ENCODE data around the gene DMKN. TPM values are rescaled to one million over a fixed set of nuclear protein-coding genes. Genes with fewer than 3 reads are reported as not detected.

Gene DMKN, protein sequence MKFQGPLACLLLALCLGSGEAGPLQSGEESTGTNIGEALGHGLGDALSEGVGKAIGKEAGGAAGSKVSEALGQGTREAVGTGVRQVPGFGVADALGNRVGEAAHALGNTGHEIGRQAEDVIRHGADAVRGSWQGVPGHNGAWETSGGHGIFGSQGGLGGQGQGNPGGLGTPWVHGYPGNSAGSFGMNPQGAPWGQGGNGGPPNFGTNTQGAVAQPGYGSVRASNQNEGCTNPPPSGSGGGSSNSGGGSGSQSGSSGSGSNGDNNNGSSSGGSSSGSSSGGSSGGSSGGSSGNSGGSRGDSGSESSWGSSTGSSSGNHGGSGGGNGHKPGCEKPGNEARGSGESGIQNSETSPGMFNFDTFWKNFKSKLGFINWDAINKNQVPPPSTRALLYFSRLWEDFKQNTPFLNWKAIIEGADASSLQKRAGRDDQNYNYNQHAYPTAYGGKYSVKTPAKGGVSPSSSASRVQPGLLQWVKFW
- total RNA-seq, result not detected in 2 replicates
- not detected in 2 replicates for polyA plus RNA-seq
- not detected in 2 replicates for polyA plus RNA-seq (2011; cell fraction: cytosol; rRNA removed)
- polyA plus RNA-seq (2011; cell fraction: nucleus; rRNA removed), result not detected in 2 replicates
- polyA plus RNA-seq (2012), result not detected in 2 replicates
- not detected in 2 replicates for polyA minus RNA-seq
- 17.7 TPM for polyA minus RNA-seq (2011; cell fraction: cytosol; rRNA and poly(A)+ RNA removed)
- polyA minus RNA-seq (2011; cell fraction: nucleus; rRNA and poly(A)+ RNA removed), result not detected in 2 replicates
- Bru-seq, nascent RNA, result percentile 9 among the genes with signal in this experiment
- BruChase-seq, experiment 1, labeled RNA remaining after a 6-hour chase, result percentile 11 among the genes with signal in this experiment
- percentile 13 among the genes with signal in this experiment for BruChase-seq, experiment 2, labeled RNA remaining after a 2-hour chase
- long read RNA-seq, result 0 reads

DNA sequence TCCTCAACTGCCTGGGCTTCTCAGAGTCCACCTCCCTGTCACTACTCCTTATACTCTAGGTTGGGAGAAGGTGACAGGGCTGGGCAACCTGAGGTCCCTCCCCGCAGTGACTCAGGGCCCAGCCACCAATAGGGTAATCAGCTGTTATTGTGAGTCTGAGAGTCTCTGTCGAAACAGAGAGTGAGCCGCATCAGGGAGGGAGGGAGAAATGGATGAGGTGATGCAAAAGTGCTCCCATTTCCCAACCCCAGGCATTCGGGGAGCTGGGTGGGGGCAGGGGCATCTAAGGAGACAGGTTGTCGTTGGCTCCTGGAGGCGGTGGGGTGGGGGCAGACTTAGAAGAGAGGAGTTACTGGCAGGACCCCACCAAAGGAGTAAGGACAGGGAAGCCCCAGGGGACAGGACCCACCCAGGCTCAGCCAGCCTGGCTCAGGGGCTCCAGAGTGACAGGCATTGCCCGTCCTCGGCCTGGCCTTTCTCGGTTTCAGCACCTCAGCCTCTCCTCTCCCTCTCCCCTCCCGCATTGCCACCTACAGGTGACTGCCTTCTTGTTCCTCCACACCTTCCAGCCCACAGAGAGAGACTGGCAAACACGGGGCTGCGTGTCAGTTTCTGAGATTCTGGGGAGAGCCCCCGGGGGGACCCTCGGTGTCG lies at the start of gene DMKN:
Gene DMKN (minus strand): TSS at position 22 of the 654 bp plus-strand sequence. CDS start 174 bp downstream, outside the sequence.
- Histone ChIP-seq H3K4me3 (replicated peaks in 1 of 3; ENCODE audit: insufficient read depth in 1 of 3, low read depth in 1 of 3, low read length in 3 of 3) (no peak within 1 kb of the TSS), H3K9me3 (replicated peaks; ENCODE audit: control insufficient read depth, insufficient read depth, low read length) (no peaks in the 10 kb centered on the region), H3K79me2 (ENCODE audit: control insufficient read depth, insufficient read depth, low read length) (no peaks in the 10 kb centered on the region), H3K4me2 (ENCODE audit: insufficient read depth, low read length) (no peak within 1 kb of the TSS), H3K27ac (ENCODE audit: insufficient read depth, low read depth, low read length) (no peak within 1 kb of the TSS), H3K27me3 (ENCODE audit: control insufficient read depth in 2 of 2, insufficient read depth in 2 of 2, low read length in 2 of 2) (peaks cover 26 to 30% of the 10 kb centered on the region in 2 experiments), H4K20me1 (replicated peaks; ENCODE audit: control insufficient read depth, extremely low read depth, insufficient read depth, low read length) (no peaks in the 10 kb centered on the region), H3K4me1 (ENCODE audit: control insufficient read depth, extremely low read depth, insufficient read depth, low read length) (no peaks in the 10 kb centered on the region), H2AFZ (ENCODE audit: low read depth, low read length) (no peak within 1 kb of the TSS), H3K36me3 (ENCODE audit: control insufficient read depth in 2 of 2, extremely low read depth in 1 of 2, insufficient read depth in 2 of 2, low read length in 2 of 2) (no peaks in the 10 kb centered on the region), H3K9ac (replicated peaks; ENCODE audit: extremely low read depth, insufficient read depth, low read length) (no peak within 1 kb of the TSS), H3K9me1 (replicated peaks; ENCODE audit: control insufficient read depth, extremely low read depth, insufficient read depth, low read length) (no peaks in the 10 kb centered on the region)
- DNase-seq (ENCODE audit: low read depth, low spot score) (no peak), FAIRE-seq (no peak)
- CTCF ChIA-PET, result no interaction called here
- dilution Hi-C loops (cut with MboI; ENCODE audit: extremely low pct_ligation_motif_present, low sequenced_read_pairs) (no loop called here), intact Hi-C loops (cut with micrococcal nuclease) (no loop called here)
- POLR2A ChIA-PET, result no interaction called here
- no TSS peak for BruUV-seq (replicated peaks)
- TF ChIP-seq JUN (IDR thresholded peaks at IDR 0.05; ENCODE audit: borderline replicate concordance, insufficient read depth, insufficient read length, low read depth) (no peak), POLR2AphosphoS5 (IDR thresholded peaks at IDR 0.05; ENCODE audit: insufficient read depth, low read depth, low read length) (no peak), POLR2A (IDR thresholded peaks at IDR 0.05; ENCODE audit: low read depth, low read length) (no peak), FOS (IDR thresholded peaks at IDR 0.05; ENCODE audit: borderline replicate concordance, insufficient read depth, low read length) (no peak), GATA2 (IDR thresholded peaks at IDR 0.05; ENCODE audit: insufficient read depth, insufficient read length, low read depth, low read length) (no peak), EZH2 (IDR thresholded peaks at IDR 0.05; ENCODE audit: borderline replicate concordance, low read depth, low read length, severe bottlenecking) (no peak), MYC (IDR thresholded peaks at IDR 0.05; ENCODE audit: low read depth, low read length) (no peak)
- TF ChIP-seq, protein P1, sequence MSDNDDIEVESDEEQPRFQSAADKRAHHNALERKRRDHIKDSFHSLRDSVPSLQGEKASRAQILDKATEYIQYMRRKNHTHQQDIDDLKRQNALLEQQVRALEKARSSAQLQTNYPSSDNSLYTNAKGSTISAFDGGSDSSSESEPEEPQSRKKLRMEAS (IDR thresholded peaks at IDR 0.05; ENCODE audit: insufficient read depth, insufficient read length), result no peak
- TF ChIP-seq, protein P2, sequence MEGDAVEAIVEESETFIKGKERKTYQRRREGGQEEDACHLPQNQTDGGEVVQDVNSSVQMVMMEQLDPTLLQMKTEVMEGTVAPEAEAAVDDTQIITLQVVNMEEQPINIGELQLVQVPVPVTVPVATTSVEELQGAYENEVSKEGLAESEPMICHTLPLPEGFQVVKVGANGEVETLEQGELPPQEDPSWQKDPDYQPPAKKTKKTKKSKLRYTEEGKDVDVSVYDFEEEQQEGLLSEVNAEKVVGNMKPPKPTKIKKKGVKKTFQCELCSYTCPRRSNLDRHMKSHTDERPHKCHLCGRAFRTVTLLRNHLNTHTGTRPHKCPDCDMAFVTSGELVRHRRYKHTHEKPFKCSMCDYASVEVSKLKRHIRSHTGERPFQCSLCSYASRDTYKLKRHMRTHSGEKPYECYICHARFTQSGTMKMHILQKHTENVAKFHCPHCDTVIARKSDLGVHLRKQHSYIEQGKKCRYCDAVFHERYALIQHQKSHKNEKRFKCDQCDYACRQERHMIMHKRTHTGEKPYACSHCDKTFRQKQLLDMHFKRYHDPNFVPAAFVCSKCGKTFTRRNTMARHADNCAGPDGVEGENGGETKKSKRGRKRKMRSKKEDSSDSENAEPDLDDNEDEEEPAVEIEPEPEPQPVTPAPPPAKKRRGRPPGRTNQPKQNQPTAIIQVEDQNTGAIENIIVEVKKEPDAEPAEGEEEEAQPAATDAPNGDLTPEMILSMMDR (IDR thresholded peaks at IDR 0.05; ENCODE audit: extremely low read depth in 1 of 2, insufficient read depth in 1 of 2, low read depth in 1 of 2, low read length in 2 of 2), result no peak

Data from endothelial cell of umbilical vein (primary cell).